Glutamatergic neuron (in vitro differentiated cells): ENCODE data around the gene DTNA. TPM values are rescaled to one million over a fixed set of nuclear protein-coding genes. Genes with fewer than 3 reads are reported as not detected.

ENCODE experiments used
- DNase-seq: peaks from one replicate; pipeline ENCODE4 v3.0.0; 2022
- H3K27ac Mint-ChIP-seq: one replicate; pipeline ENCODE4 v1.8.0; 2020; ENCODE audit warnings: mild to moderate bottlenecking, mixed read lengths, inconsistent platforms; ENCODE audit not compliant: unreplicated experiment
- H3K27me3 Mint-ChIP-seq: one replicate; pipeline ENCODE4 v1.8.0; 2020; ENCODE audit warnings: mild to moderate bottlenecking, moderate library complexity, mixed read lengths, inconsistent platforms; ENCODE audit not compliant: unreplicated experiment
- H3K36me3 Mint-ChIP-seq: one replicate; pipeline ENCODE4 v1.8.0; 2020; ENCODE audit warnings: mild to moderate bottlenecking, mixed read lengths, inconsistent platforms; ENCODE audit not compliant: unreplicated experiment
- H3K4me1 Mint-ChIP-seq: one replicate; pipeline ENCODE4 v1.8.0; 2020; ENCODE audit warnings: mild to moderate bottlenecking, low read depth, mixed read lengths, inconsistent platforms; ENCODE audit not compliant: unreplicated experiment
- H3K4me3 Mint-ChIP-seq: one replicate; pipeline ENCODE4 v1.8.0; 2020; ENCODE audit warnings: mild to moderate bottlenecking, mixed read lengths, inconsistent platforms; ENCODE audit not compliant: unreplicated experiment
- H3K9me3 Mint-ChIP-seq: one replicate; pipeline ENCODE4 v1.8.0; 2020; ENCODE audit warnings: mild to moderate bottlenecking, moderate library complexity, mixed read lengths, inconsistent platforms; ENCODE audit not compliant: unreplicated experiment
- total RNA-seq: library from RNA; stranded (reverse); fragmentation: NEBNext Ultra II Directional; extraction: Animal tissue kit (Norgen Biotek cat#: 25700); gene quantifications from one replicate; pipeline ENCODE4 v1.2.1, GENCODE V29; 2021; ENCODE audit not compliant: unreplicated experiment
- TF ChIP-seq, protein P1 (sequence below): fragments of 200-600 bp; sonication (generic); IDR thresholded peaks from one replicate; pipeline ENCODE4 v1.5.0; 2021; ENCODE audit not compliant: partially characterized antibody, unreplicated experiment

DTNA gene
- total RNA-seq, 1 donor from 2014 or later, result 29.5 TPM

DNA sequence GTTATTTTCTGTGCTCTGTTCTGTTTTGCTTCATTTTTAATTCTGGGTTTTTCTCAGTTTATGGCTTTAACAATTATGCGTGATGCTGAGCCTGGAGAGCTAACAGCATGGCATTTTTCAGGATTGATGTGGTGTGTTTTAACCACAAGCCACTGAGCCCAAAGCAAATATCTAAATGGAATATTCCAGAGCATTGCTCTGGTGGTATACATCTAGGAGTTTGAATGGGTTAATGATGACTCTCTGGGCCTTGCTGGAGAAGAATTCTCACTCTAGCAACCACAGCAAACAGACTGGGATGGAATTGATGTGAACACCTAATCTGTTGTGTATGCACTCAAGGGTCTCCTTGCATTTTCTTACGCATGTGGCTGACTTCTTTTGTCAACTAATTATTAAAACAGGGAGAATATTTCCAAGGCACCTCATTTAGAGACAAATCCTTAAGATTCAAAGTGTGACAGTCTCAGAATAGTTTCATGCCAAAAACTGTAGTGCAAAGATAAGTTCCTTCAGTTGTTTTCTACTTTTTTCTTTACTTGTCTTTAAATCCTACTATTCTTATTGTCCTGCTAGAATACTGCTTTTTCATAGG is 164.0 kb downstream of the DTNA start:
- Mint-ChIP-seq H3K4me3 (no peak overlapping the region), H3K36me3 (no peaks in the 10 kb centered on the region), H3K4me1 (peaks cover 18% of the 10 kb centered on the region), H3K27ac (no peak overlapping the region), H3K27me3 (no peaks in the 10 kb centered on the region), H3K9me3 (peaks cover 2% of the 10 kb centered on the region)
- no peak for DNase-seq
- TF ChIP-seq, protein P1, sequence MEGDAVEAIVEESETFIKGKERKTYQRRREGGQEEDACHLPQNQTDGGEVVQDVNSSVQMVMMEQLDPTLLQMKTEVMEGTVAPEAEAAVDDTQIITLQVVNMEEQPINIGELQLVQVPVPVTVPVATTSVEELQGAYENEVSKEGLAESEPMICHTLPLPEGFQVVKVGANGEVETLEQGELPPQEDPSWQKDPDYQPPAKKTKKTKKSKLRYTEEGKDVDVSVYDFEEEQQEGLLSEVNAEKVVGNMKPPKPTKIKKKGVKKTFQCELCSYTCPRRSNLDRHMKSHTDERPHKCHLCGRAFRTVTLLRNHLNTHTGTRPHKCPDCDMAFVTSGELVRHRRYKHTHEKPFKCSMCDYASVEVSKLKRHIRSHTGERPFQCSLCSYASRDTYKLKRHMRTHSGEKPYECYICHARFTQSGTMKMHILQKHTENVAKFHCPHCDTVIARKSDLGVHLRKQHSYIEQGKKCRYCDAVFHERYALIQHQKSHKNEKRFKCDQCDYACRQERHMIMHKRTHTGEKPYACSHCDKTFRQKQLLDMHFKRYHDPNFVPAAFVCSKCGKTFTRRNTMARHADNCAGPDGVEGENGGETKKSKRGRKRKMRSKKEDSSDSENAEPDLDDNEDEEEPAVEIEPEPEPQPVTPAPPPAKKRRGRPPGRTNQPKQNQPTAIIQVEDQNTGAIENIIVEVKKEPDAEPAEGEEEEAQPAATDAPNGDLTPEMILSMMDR, result no peak

DNA sequence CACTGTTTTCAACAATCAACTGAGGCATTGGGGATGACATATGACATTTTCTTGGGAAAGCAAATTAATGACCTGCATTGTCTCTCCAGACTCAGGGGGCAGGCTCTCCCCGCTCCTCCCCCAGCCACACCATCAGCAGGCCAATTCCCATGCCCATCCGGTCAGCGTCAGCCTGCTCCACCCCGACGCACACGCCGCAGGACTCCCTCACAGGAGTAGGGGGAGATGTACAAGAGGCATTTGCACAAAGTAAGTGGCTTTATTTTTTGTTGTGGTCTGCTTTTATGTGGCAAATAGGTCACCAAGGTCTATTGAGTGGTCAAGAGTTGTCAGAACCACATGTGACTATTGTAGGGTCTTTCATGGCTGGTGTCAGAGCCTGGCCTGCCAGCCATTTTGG is 165.1 kb downstream of the DTNA start:
- H3K27ac Mint-ChIP-seq, result no peak overlapping the region
- DNase-seq, result no peak
- H3K36me3 Mint-ChIP-seq, result no peaks in the 10 kb centered on the region
- H3K9me3 Mint-ChIP-seq, result peaks cover 2% of the 10 kb centered on the region
- TF ChIP-seq, protein P1, result no peak
- no peak overlapping the region for H3K4me3 Mint-ChIP-seq
- no peaks in the 10 kb centered on the region for H3K27me3 Mint-ChIP-seq
- H3K4me1 Mint-ChIP-seq, result peaks cover 17% of the 10 kb centered on the region

DNA sequence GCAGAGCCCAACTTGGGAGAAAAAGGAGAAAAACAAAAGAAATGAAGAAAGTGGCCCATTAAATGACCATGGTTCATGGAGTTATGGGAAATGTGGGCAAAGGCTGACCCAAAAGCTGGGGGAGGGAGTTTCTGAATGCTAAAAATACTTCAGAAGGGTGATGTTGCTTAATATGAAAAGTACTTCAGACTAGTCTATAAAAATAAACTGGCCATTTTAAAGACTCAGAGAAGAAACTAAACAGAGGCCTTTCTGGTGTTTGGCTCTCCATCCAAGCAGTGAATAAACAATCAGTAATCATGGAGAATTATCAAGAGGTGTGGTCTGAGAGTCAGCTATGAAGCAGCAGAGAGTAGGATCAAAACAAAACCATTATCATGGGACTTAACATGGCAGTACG is 170.3 kb downstream of the DTNA start:
- no peaks in the 10 kb centered on the region for H3K36me3 Mint-ChIP-seq
- peaks cover 3% of the 10 kb centered on the region for H3K4me1 Mint-ChIP-seq
- no peaks in the 10 kb centered on the region for H3K9me3 Mint-ChIP-seq
- no peak overlapping the region for H3K27ac Mint-ChIP-seq
- no peak overlapping the region for H3K4me3 Mint-ChIP-seq
- DNase-seq, result no peak
- TF ChIP-seq, protein P1, result no peak
- peaks cover 1% of the 10 kb centered on the region for H3K27me3 Mint-ChIP-seq

DNA sequence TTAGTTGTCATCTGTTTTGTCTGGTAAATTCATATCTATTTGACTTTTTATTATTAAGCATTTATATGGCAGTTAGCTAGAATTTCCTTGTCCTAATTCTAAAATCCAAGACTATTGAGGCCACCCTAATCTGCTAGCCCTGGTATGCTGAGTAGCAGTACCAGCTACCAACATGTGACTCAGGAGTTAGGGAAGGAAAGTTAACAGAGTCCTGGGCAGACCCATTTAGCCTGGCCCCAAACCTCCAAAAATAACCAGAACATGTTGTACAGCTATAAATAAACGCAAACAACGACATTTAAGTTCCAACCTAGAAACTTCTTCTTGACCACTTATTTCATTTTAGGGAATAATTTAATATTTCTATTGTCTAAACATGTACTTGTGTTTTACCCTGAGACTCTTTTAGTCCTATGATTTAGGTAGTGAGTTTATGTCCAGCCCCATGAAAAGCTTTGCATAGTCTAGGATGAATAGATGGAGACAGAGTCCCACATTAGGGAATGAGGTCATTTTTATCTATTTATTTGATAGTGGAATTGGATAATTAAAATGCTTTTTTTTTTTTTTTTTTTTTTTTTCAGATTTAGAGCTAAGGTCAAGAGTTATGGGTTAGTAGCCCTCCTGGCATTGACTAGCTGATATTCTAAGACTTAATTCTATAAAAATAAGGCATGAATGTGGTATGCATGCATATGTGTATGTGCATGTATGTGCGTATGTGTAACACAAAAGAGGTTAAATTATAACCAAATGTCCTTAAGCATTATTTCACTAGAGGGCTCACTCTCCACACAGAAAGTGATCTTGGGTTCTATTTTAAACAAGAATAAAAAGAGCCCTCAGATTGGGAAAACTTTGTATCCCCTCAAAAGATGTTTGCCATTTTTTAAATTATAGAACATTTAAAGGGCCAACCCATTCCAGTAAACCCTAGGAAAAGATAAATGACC is 171.1 kb downstream of the DTNA start:
- no peak overlapping the region for H3K27ac Mint-ChIP-seq
- DNase-seq, result no peak
- peaks cover 7% of the 10 kb centered on the region for H3K4me1 Mint-ChIP-seq
- TF ChIP-seq, protein P1, result no peak
- no peaks in the 10 kb centered on the region for H3K36me3 Mint-ChIP-seq
- peaks cover 1% of the 10 kb centered on the region for H3K27me3 Mint-ChIP-seq
- no peaks in the 10 kb centered on the region for H3K9me3 Mint-ChIP-seq
- H3K4me3 Mint-ChIP-seq, result no peak overlapping the region

DNA sequence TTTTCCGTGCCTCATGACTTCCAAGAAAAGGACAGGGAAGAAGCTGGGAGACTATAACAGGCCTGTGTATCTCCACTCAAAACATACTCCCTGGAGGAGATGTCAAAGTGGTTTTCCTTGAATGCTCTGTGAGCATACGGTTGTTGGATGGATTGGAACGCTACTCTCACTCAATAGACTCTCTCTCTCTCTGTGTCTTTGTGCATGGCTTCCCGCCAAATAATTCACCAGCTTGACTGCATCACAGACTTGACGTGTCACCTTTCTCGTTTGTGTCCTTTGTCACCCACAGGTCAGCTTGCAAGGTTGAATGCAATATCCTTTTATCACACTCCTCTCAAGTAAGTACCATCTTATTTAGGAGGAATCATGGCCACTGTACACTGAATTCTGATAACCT is 174.3 kb downstream of the DTNA start:
- TF ChIP-seq, protein P1, result no peak
- H3K36me3 Mint-ChIP-seq, result no peaks in the 10 kb centered on the region
- H3K27me3 Mint-ChIP-seq, result peaks cover 1% of the 10 kb centered on the region
- no peaks in the 10 kb centered on the region for H3K9me3 Mint-ChIP-seq
- peaks cover 13% of the 10 kb centered on the region for H3K4me1 Mint-ChIP-seq
- H3K4me3 Mint-ChIP-seq, result no peak overlapping the region
- no peak overlapping the region for H3K27ac Mint-ChIP-seq
- no peak for DNase-seq
